ENCODE results near the gene CCM2.

CCM2 gene

GRCh38 chr7:45071528-45071927 is 71.5 kb downstream of the CCM2 start:
- Histone ChIP-seq H3K4me1 (ENCODE audit: insufficient read depth, insufficient read length) (peaks cover 31% of the 10 kb centered on the region), H3K9ac (ENCODE audit: insufficient read length, low read depth) (no peak overlapping the region), H3K36me3 (ENCODE audit: insufficient read depth, insufficient read length, low read length) (peaks cover 74% of the 10 kb centered on the region), H3K27me3 (ENCODE audit: insufficient read depth, insufficient read length) (no peaks in the 10 kb centered on the region), H3K9me3 (ENCODE audit: insufficient read depth, low read length) (no peaks in the 10 kb centered on the region), H3K4me3 (ENCODE audit: insufficient read length, low read depth) (no peak overlapping the region)
- TF ChIP-seq SUZ12 (IDR thresholded peaks at IDR 0.05; ENCODE audit: extremely low read depth, insufficient read depth, insufficient read length) (no peak), ZNF274 (IDR thresholded peaks at IDR 0.05; ENCODE audit: low read depth, low read length) (no peak), YY1 (IDR thresholded peaks at IDR 0.05; ENCODE audit: insufficient read depth, insufficient read length) (no peak)
- no peak for DNase-seq (ENCODE audit: low read depth, low spot score)

GRCh38 chr7:45072131-45073030 is 72.4 kb downstream of the CCM2 start:
- TF ChIP-seq ZNF274 (IDR thresholded peaks at IDR 0.05; ENCODE audit: low read depth, low read length), result no peak
- Histone ChIP-seq H3K4me3 (ENCODE audit: insufficient read length, low read depth) (no peak overlapping the region), H3K4me1 (ENCODE audit: insufficient read depth, insufficient read length) (peaks cover 31% of the 10 kb centered on the region), H3K9ac (ENCODE audit: insufficient read length, low read depth) (no peak overlapping the region), H3K27me3 (ENCODE audit: insufficient read depth, insufficient read length) (no peaks in the 10 kb centered on the region), H3K36me3 (ENCODE audit: insufficient read depth, insufficient read length, low read length) (peaks cover 79% of the 10 kb centered on the region), H3K9me3 (ENCODE audit: insufficient read depth, low read length) (no peaks in the 10 kb centered on the region)
- DNase-seq (ENCODE audit: low read depth, low spot score), result peak; percentile 57

- Histone ChIP-seq H3K4me1 (ENCODE audit: insufficient read depth, insufficient read length) (peaks cover 31% of the 10 kb centered on the region), H3K27me3 (ENCODE audit: insufficient read depth, insufficient read length) (no peaks in the 10 kb centered on the region), H3K9me3 (ENCODE audit: insufficient read depth, low read length) (no peaks in the 10 kb centered on the region), H3K9ac (ENCODE audit: insufficient read length, low read depth) (no peak overlapping the region), H3K4me3 (ENCODE audit: insufficient read length, low read depth) (no peak overlapping the region), H3K36me3 (ENCODE audit: insufficient read depth, insufficient read length, low read length) (peaks cover 78% of the 10 kb centered on the region)
- no peak for TF ChIP-seq YY1 (IDR thresholded peaks at IDR 0.05; ENCODE audit: insufficient read depth, insufficient read length)
- no peak for TF ChIP-seq ZNF274 (IDR thresholded peaks at IDR 0.05; ENCODE audit: low read depth, low read length)
- no peak for TF ChIP-seq SUZ12 (IDR thresholded peaks at IDR 0.05; ENCODE audit: extremely low read depth, insufficient read depth, insufficient read length)
- no peak for DNase-seq (ENCODE audit: low read depth, low spot score)
These were observed 73.2 kb downstream of the CCM2 start for GRCh38 chr7:45073031-45073785.

- Histone ChIP-seq H3K9me3 (ENCODE audit: insufficient read depth, low read length) (no peaks in the 10 kb centered on the region), H3K36me3 (ENCODE audit: insufficient read depth, insufficient read length, low read length) (peaks cover 75% of the 10 kb centered on the region), H3K4me3 (ENCODE audit: insufficient read length, low read depth) (no peak overlapping the region), H3K27me3 (ENCODE audit: insufficient read depth, insufficient read length) (no peaks in the 10 kb centered on the region), H3K9ac (ENCODE audit: insufficient read length, low read depth) (no peak overlapping the region), H3K4me1 (ENCODE audit: insufficient read depth, insufficient read length) (peaks cover 29% of the 10 kb centered on the region)
- no peak for DNase-seq (ENCODE audit: low read depth, low spot score)
- TF ChIP-seq ZNF274 (IDR thresholded peaks at IDR 0.05; ENCODE audit: low read depth, low read length), result no peak
- TF ChIP-seq YY1 (IDR thresholded peaks at IDR 0.05; ENCODE audit: insufficient read depth, insufficient read length), result no peak
- no peak for TF ChIP-seq SUZ12 (IDR thresholded peaks at IDR 0.05; ENCODE audit: extremely low read depth, insufficient read depth, insufficient read length)
These were observed 74.0 kb downstream of the CCM2 start for GRCh38 chr7:45073786-45074527.

- Histone ChIP-seq H3K9ac (ENCODE audit: insufficient read length, low read depth) (no peak overlapping the region), H3K27me3 (ENCODE audit: insufficient read depth, insufficient read length) (no peaks in the 10 kb centered on the region), H3K4me3 (ENCODE audit: insufficient read length, low read depth) (no peak overlapping the region), H3K9me3 (ENCODE audit: insufficient read depth, low read length) (no peaks in the 10 kb centered on the region), H3K4me1 (ENCODE audit: insufficient read depth, insufficient read length) (peaks cover 29% of the 10 kb centered on the region), H3K36me3 (ENCODE audit: insufficient read depth, insufficient read length, low read length) (peaks cover 73% of the 10 kb centered on the region)
- no peak for DNase-seq (ENCODE audit: low read depth, low spot score)
- no peak for TF ChIP-seq YY1 (IDR thresholded peaks at IDR 0.05; ENCODE audit: insufficient read depth, insufficient read length)
- TF ChIP-seq ZNF274 (IDR thresholded peaks at IDR 0.05; ENCODE audit: low read depth, low read length), result no peak
- TF ChIP-seq SUZ12 (IDR thresholded peaks at IDR 0.05; ENCODE audit: extremely low read depth, insufficient read depth, insufficient read length), result no peak
These were observed 74.7 kb downstream of the CCM2 start for GRCh38 chr7:45074528-45075354.

GRCh38 chr7:45075355-45075644 is 75.3 kb downstream of the CCM2 start:
- H3K9ac ChIP-seq (ENCODE audit: insufficient read length, low read depth), result no peak overlapping the region
- H3K4me1 ChIP-seq (ENCODE audit: insufficient read depth, insufficient read length), result peaks cover 29% of the 10 kb centered on the region
- TF ChIP-seq SUZ12 (IDR thresholded peaks at IDR 0.05; ENCODE audit: extremely low read depth, insufficient read depth, insufficient read length), result no peak
- TF ChIP-seq ZNF274 (IDR thresholded peaks at IDR 0.05; ENCODE audit: low read depth, low read length), result no peak
- no peak for TF ChIP-seq YY1 (IDR thresholded peaks at IDR 0.05; ENCODE audit: insufficient read depth, insufficient read length)
- peaks cover 73% of the 10 kb centered on the region for H3K36me3 ChIP-seq (ENCODE audit: insufficient read depth, insufficient read length, low read length)
- no peaks in the 10 kb centered on the region for H3K9me3 ChIP-seq (ENCODE audit: insufficient read depth, low read length)
- no peaks in the 10 kb centered on the region for H3K27me3 ChIP-seq (ENCODE audit: insufficient read depth, insufficient read length)
- no peak overlapping the region for H3K4me3 ChIP-seq (ENCODE audit: insufficient read length, low read depth)
- DNase-seq (ENCODE audit: low read depth, low spot score), result no peak

Data from NT2/D1 (cell line).